Measurements from ENCODE around the gene CHP1. TPM values are rescaled to one million over a fixed set of nuclear protein-coding genes. Genes with fewer than 3 reads are reported as not detected.
"Not testable (repeated sequence)": the region's sequence is repeated elsewhere in the genome, so short reads cannot be mapped to it uniquely, and the experiment has no call there.

Gene CHP1
- total RNA-seq, 2 donors from 2014 or later: 29.8 to 40.1 TPM

DNA sequence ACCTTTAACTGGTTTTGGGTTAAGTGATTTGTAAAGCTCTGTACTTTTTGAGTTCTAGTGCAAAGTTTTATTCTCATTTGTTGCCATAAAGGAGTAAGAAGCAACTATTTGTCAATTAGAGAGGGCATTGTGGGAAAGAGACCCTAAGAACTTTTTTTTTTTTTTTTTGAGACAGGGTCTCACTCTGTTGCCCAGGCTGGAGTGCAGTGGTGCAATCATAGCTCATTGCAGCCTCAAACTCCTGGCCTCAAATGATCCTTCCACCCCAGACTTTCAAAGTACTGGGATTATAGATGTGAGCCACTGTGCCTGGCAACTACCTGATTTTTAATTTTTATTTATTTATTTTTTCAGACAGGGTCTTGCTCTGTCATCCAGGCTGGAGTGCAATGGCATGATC, 4.9 kb downstream of the CHP1 start:
- no peak overlapping the region for H3K27ac Mint-ChIP-seq
- H3K9me3 Mint-ChIP-seq: no peaks in the 10 kb centered on the region
- ATAC-seq (replicated peaks): no peak

DNA sequence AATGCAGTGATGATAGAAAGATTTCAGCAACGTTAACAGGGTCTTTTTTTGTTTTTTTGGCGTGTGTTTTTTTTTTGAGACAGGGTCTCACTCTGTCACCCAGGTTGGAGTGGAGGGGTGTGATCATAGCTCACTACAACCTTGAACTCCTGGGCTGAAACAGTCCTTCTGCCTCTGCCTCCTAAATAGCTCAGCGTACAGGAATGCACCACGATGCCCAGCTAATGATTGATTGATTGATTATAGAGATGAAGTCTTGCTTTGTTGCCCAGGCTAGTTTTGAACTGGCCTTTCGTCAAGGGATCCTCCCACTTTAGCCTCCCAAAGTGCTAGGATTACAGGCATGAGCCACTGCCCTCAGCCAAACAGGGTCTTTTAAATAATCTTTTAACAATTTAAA, 7.0 kb downstream of the CHP1 start:
- H3K4me1 Mint-ChIP-seq: no peaks in the 10 kb centered on the region
- ATAC-seq (replicated peaks): no peak
- no peak overlapping the region for H3K27ac Mint-ChIP-seq
- H3K27me3 Mint-ChIP-seq: no peaks in the 10 kb centered on the region
- no peaks in the 10 kb centered on the region for H3K9me3 Mint-ChIP-seq
- H3K4me3 Mint-ChIP-seq: no peak overlapping the region
- no peaks in the 10 kb centered on the region for H3K36me3 Mint-ChIP-seq (ENCODE audit: low read depth)

More for the DNA sequence above, 4.9 kb downstream of the CHP1 start:
- Mint-ChIP-seq H3K4me3 (no peak overlapping the region), H3K36me3 (ENCODE audit: low read depth) (no peaks in the 10 kb centered on the region), H3K27me3 (no peaks in the 10 kb centered on the region), H3K4me1 (no peaks in the 10 kb centered on the region)

DNA sequence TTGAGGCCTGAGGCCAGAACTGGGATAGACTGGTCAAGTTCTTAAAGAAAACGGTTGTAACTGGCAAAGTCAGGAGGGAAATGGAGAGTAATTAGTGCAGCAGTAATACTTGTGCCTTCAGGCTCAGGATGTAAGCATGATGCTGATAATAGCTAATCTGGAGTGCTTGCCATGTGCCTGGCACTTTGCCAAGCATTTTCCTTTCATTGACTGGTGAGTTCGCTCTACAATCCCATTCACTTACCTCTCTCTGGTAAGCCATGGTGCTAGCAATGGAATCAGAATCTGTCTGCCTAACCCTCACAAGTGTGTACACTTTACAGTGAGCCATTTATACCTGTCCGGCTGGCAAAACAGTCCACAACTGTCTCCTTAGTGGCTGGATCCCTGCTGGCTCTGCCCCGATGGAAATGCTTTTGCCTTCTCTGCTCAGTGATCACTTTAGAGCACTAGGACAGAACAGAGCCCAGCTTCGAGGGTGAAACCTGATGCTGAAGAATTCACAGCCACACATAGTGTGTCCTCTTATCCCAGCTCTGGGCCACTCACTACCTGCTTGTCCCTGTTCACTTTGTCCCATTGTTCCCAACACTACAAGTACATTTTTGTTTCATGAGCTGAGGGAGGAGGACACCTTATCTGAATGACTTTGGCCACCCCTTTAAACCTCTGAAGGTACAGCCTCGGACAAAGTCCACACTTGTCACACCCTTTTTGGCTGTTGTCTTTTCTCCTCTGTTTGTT, 10.3 kb downstream of the CHP1 start:
- Mint-ChIP-seq H3K4me1 (no peaks in the 10 kb centered on the region), H3K9me3 (no peaks in the 10 kb centered on the region), H3K27ac (no peak overlapping the region), H3K27me3 (no peaks in the 10 kb centered on the region), H3K36me3 (ENCODE audit: low read depth) (peaks cover 26% of the 10 kb centered on the region), H3K4me3 (no peak overlapping the region)
- ATAC-seq (replicated peaks): no peak

DNA sequence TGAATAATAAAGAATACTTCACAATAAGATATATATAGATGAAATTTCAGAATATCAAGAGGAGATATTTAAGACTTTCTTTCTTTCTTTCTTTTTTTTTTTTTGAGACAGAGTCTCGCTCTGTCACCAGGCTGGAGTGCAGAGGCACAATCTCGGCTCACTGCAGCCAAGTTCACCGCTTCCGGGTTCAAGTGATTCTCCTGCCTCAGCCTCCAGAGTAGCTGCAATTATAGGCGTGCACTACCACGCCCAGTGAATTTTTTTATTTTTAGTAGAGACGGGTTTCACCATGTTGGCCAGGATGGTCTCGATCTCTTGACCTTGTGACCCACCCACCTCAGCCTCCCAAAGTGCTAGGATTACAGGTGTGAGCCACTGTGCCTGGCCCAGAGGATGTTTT, 19.7 kb downstream of the CHP1 start:
- not testable (repeated sequence) for ATAC-seq (replicated peaks); H3K4me1 Mint-ChIP-seq; H3K27ac Mint-ChIP-seq; H3K9me3 Mint-ChIP-seq; H3K27me3 Mint-ChIP-seq; H3K4me3 Mint-ChIP-seq
- peaks cover 17% of the 10 kb centered on the region for H3K36me3 Mint-ChIP-seq (ENCODE audit: low read depth)

DNA sequence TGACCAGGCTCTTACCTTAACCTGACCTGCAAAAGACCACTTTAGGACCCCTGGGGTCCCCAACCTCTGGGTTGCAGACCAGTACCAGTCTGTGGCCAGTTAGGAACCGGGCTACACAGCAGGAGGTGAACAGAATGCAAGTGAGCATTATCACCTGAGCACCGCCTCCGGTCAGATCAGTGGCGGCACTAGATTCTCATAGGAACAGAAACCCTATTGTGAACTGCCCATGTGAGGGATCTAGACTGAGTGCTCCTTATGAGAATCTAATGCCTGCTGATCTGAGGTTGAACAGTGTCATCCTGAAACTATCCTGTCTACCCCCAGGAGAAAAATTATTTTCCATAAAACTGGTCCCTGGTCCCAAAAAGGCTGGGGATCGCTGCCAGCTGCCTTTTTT, 20.3 kb downstream of the CHP1 start:
- H3K9me3 Mint-ChIP-seq: no peaks in the 10 kb centered on the region
- ATAC-seq (replicated peaks): no peak
- H3K36me3 Mint-ChIP-seq (ENCODE audit: low read depth): peaks cover 14% of the 10 kb centered on the region
- H3K27ac Mint-ChIP-seq: no peak overlapping the region
- H3K27me3 Mint-ChIP-seq: no peaks in the 10 kb centered on the region
- no peak overlapping the region for H3K4me3 Mint-ChIP-seq
- no peaks in the 10 kb centered on the region for H3K4me1 Mint-ChIP-seq

DNA sequence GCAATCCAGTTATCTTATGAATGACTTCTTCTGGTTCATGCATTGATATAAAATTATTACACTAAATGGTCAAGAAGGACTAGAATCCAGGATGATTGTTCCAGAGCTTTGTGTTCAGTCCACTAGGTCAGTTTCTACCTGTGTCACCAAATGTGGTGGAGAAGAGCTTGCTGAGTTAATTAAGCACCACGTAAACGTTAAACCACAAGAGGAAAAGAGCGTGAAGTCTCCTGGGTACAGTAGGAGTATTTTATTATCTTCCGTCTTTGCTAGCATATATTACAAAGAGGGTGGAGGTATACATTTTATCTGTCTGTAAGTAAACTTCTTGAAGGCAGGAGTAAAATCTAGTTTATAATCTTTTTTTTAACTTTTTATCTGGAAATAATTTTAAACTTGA, 23.5 kb downstream of the CHP1 start:
- Mint-ChIP-seq H3K36me3 (ENCODE audit: low read depth) (peaks cover 35% of the 10 kb centered on the region), H3K4me1 (no peaks in the 10 kb centered on the region), H3K4me3 (no peak overlapping the region), H3K27me3 (no peaks in the 10 kb centered on the region), H3K27ac (no peak overlapping the region), H3K9me3 (no peaks in the 10 kb centered on the region)
- no peak for ATAC-seq (replicated peaks)

DNA sequence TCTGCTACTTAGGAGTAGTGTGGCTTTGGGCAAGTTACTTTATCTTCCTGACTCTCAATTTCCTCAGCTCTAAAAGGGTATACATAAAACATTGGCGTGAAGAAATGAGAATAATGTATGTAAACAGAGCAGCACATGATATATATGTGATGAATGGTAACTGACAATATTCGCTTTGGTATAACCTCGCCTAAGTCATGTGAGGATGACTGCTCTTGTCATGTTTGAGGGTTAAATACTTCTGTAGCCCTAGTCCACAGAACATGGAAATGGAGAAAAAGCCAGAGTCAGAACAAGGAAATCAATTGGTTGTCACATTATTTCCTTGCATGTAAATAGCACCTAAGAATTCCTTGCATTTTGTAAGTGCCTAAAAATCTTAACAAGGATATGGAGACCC, 25.0 kb downstream of the CHP1 start:
- peaks cover 43% of the 10 kb centered on the region for H3K36me3 Mint-ChIP-seq (ENCODE audit: low read depth)

DNA sequence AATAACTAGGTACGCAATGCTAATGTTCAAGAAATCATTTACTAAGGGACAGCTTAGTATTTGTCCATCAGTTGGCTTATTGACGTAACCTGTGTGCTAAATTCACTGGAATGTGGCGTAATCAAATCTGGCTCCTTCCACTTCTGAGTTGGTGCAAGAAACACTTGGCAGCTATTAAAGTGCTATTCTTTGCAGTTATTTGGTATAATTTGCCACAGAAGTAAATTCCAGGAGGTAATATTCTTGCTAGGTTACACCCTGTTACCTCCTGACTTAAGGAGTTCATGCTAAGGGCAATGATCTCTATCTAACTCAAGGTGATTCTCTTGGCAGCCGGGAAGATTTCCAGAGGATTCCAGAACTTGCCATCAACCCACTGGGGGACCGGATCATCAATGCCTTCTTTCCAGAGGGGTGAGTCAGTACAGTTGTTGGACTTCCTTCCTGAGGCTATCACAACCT, 25.5 kb downstream of the CHP1 start:
- Mint-ChIP-seq H3K9me3 (no peaks in the 10 kb centered on the region), H3K27ac (no peak overlapping the region), H3K4me3 (no peak overlapping the region), H3K27me3 (no peaks in the 10 kb centered on the region), H3K4me1 (no peaks in the 10 kb centered on the region), H3K36me3 (ENCODE audit: low read depth) (peaks cover 45% of the 10 kb centered on the region)
- ATAC-seq (replicated peaks): no peak

More for the DNA sequence above, 25.0 kb downstream of the CHP1 start:
- no peak for ATAC-seq (replicated peaks)
- Mint-ChIP-seq H3K4me3 (no peak overlapping the region), H3K27me3 (no peaks in the 10 kb centered on the region), H3K9me3 (no peaks in the 10 kb centered on the region), H3K4me1 (no peaks in the 10 kb centered on the region), H3K27ac (no peak overlapping the region)

DNA sequence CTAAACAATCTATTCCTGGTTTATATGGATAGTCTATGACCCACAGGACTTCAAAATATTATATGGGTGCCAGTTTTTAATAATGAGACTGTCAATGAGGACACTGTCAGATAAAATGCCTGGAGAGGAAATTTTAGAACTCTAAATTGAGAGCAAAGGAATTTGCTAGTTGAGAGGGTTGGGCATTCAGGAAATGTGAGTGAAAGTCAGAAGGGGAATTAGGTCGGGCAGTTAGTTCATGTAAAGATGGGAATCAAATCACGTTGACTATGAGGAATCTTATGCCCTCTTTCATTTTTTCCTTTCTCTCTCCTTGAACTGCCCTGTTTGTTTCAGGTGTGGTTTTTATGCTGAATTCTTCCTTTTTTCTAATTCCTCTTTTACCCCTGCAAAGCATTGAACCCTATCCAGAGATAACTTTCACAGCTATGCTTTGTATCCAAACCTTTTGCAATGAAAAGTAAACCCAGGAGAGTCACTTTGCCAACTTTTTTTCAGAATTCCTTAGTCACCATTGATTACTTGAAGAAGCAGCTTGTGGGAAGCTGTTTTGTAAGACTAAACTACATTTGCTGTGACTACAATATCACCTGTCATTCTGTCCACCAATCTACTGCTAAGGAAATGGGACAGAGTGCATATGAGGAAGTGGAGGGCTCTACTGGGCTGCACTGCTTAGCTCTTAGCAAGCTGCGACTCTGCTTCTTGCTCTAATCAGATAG, 27.8 kb downstream of the CHP1 start:
- ATAC-seq (replicated peaks): no peak
- Mint-ChIP-seq H3K9me3 (no peaks in the 10 kb centered on the region), H3K27ac (no peak overlapping the region), H3K27me3 (no peaks in the 10 kb centered on the region), H3K36me3 (ENCODE audit: low read depth) (peaks cover 58% of the 10 kb centered on the region), H3K4me1 (no peaks in the 10 kb centered on the region), H3K4me3 (no peak overlapping the region)

DNA sequence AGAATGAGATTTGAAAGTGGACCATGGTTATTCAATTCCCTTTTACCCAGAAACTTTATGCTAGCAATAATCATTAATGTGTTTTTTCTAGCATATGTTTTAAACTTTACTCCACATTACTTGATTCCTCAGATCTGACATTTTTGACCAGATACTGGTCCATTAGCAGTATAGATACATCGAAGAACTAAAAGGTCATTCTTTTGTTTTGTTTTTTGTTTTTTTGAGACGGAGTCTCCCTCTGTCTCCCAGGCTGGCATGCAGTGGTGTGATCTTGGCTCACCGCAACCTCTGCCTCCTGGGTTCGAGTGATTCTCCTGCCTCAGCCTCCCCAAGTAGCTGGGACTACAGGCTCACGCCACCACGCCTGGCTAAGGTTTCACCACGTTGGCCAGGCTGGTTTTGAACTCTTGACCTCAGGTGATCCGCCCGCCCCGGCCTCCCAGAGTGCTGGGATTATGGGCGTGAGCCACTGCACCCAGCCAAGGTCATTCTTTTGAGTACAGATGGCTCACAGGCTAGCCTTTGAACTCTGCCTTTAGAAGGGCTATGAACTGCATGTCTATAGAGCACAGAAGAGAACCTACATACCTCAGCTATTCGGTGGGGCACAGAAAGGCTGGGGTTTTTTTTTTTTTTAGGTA, 28.6 kb downstream of the CHP1 start:
- Mint-ChIP-seq H3K4me3 (no peak overlapping the region), H3K36me3 (ENCODE audit: low read depth) (peaks cover 58% of the 10 kb centered on the region), H3K27me3 (no peaks in the 10 kb centered on the region), H3K27ac (no peak overlapping the region), H3K9me3 (no peaks in the 10 kb centered on the region), H3K4me1 (no peaks in the 10 kb centered on the region)
- no peak for ATAC-seq (replicated peaks)

DNA sequence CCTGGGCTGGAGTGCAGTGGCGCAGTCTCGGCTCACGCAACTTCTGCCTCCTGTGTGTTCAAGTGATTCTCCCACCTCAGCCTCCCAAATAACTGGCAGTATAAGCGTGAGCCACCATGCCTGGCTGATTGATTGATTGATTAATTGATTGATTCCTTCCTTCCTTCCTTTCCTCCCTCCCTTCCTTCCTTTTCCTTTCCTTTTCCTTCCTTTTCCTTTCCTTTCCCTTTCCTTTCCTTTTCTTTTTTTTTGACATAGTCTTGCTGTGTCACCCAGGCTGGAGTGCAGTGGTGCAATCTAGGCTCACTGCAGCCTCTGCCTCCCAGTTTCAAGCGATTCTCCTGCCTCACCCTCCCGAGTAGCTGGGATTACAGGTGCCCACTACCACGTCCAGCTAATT, 29.9 kb downstream of the CHP1 start:
- H3K9me3 Mint-ChIP-seq; H3K4me1 Mint-ChIP-seq; H3K4me3 Mint-ChIP-seq; ATAC-seq (replicated peaks); H3K27me3 Mint-ChIP-seq; H3K27ac Mint-ChIP-seq: not testable (repeated sequence)
- H3K36me3 Mint-ChIP-seq (ENCODE audit: low read depth): peaks cover 67% of the 10 kb centered on the region

DNA sequence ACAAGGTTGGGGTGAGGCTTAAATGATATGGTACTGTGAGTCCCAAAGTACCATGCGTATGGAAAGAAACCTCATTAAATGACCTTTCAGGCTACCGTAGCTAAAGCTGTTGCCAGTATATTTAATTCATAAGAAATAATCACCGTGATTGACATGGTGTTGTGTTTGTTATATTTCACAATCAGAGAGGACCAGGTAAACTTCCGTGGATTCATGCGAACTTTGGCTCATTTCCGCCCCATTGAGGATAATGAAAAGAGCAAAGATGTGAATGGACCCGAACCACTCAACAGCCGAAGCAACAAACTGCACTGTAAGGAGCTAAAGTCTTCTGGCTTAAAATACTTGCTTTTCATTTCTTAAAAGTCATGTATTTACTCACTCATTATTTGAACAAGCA, 31.5 kb downstream of the CHP1 start:
- no peaks in the 10 kb centered on the region for H3K27me3 Mint-ChIP-seq
- no peak overlapping the region for H3K27ac Mint-ChIP-seq
- no peak for ATAC-seq (replicated peaks)
- H3K4me1 Mint-ChIP-seq: no peaks in the 10 kb centered on the region
- H3K36me3 Mint-ChIP-seq (ENCODE audit: low read depth): peaks cover 72% of the 10 kb centered on the region
- H3K4me3 Mint-ChIP-seq: no peak overlapping the region
- no peaks in the 10 kb centered on the region for H3K9me3 Mint-ChIP-seq

DNA sequence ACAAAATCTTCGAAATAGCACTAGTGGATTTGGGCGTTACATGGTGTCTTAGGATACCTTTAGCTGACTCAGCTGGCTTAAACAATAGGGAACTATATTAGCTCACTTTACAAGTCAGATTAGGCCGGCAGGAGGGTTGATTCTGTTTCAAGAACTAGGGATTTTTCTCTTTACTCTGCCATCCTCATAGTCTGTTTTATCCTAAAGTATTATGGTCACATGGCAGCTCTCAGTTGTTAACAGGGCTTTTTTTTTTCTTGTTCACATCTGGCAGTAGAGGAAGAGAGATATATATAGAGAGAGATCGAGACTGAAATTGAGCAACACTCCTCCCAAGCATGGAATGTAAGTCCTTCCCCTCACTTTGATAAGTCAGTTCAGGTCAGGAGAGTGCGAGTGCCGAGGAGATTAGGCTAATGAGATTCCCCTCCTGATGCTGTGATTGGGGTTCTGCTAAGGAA, 32.9 kb downstream of the CHP1 start:
- no peak overlapping the region for H3K4me3 Mint-ChIP-seq
- H3K36me3 Mint-ChIP-seq (ENCODE audit: low read depth): peaks cover 58% of the 10 kb centered on the region
- H3K9me3 Mint-ChIP-seq: no peaks in the 10 kb centered on the region
- no peak for ATAC-seq (replicated peaks)
- no peak overlapping the region for H3K27ac Mint-ChIP-seq
- no peaks in the 10 kb centered on the region for H3K27me3 Mint-ChIP-seq
- H3K4me1 Mint-ChIP-seq: no peaks in the 10 kb centered on the region

DNA sequence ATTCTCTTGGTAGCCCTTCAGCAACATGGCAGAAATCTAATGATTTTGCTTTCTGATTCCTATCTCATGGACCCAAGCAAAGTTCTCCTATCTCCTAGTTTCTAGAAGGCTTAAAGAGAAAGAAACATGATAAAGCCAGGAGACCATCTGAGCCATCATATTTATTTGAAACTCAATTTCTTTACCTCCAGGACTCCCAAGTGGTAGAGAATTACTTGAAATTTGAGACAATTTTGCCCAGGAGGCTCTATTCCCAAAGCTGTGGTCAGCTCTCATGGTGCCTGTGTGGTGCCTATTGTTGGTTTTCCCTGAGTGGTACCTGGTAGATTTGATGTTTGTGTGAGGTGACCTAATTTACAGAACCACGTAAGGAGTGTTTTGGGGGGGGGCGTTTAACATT, 38.8 kb downstream of the CHP1 start:
- no peak overlapping the region for H3K27ac Mint-ChIP-seq
- ATAC-seq (replicated peaks): no peak
- peaks cover 34% of the 10 kb centered on the region for H3K36me3 Mint-ChIP-seq (ENCODE audit: low read depth)
- no peaks in the 10 kb centered on the region for H3K9me3 Mint-ChIP-seq
- no peaks in the 10 kb centered on the region for H3K4me1 Mint-ChIP-seq
- no peaks in the 10 kb centered on the region for H3K27me3 Mint-ChIP-seq
- H3K4me3 Mint-ChIP-seq: no peak overlapping the region

DNA sequence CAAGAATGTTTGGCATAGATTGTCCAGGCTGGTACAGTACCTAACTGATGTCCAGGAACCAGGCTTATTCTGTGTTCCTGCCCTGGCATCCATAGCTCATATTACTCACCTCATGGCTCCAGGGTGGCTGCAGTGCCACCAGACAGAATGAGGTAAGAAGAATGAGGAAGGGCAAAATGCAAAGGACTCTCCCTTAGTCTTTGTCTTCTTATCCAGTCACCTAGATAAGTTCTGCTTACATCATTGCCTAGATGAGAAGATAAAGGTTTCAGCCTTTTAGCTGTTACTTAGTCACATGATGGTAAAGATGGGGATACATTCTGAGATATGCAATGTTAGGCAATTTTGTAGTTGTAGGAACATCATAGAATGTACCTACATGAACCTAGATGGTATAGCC, 45.8 kb downstream of the CHP1 start:
- Mint-ChIP-seq H3K36me3 (ENCODE audit: low read depth) (peaks cover 18% of the 10 kb centered on the region), H3K4me1 (no peaks in the 10 kb centered on the region), H3K27me3 (no peaks in the 10 kb centered on the region), H3K4me3 (no peak overlapping the region), H3K9me3 (no peaks in the 10 kb centered on the region), H3K27ac (peak overlapping the region; percentile 38)
- ATAC-seq (replicated peaks): no peak
